ENCODE data around the gene SLC1A2. TPM values are rescaled to one million over a fixed set of nuclear protein-coding genes. Genes with fewer than 3 reads are reported as not detected.

SLC1A2 gene
- total RNA-seq, 1 experiment from 2014 or later = 0.25 TPM

- RAD21 ChIA-PET (ENCODE audit: low non-redundant PET in 1 of 2, low total read pairs in 2 of 2, uncharacterized antibody in 2 of 2, unreplicated experiment in 2 of 2) = no interaction called here
- intact Hi-C loops (cut with micrococcal nuclease) = no loop called here
- Histone ChIP-seq H3K27me3 (ENCODE audit: insufficient read depth, low read length) (no peaks in the 10 kb centered on the region), H2AFZ (ENCODE audit: low read depth, low read length, poor library complexity, severe bottlenecking) (no peak overlapping the region), H3K9ac (ENCODE audit: low read length) (no peak overlapping the region), H3K9me3 (ENCODE audit: control insufficient read depth in 1 of 2, insufficient read depth in 1 of 2, low read depth in 1 of 2, low read length in 2 of 2) (peaks cover 5 to 8% of the 10 kb centered on the region in 2 experiments; a peak in 2 of 4 replicates), H3K27ac (ENCODE audit: low read depth, low read length) (no peak overlapping the region), H3K4me2 (ENCODE audit: low read length) (no peak overlapping the region), H3K36me3 (ENCODE audit: control insufficient read depth in 1 of 2, insufficient read depth in 2 of 2, low read length in 2 of 2) (no peaks in the 10 kb centered on the region), H3K79me2 (ENCODE audit: insufficient read depth, low read length) (no peaks in the 10 kb centered on the region), H3K9me2 (ENCODE audit: insufficient read depth) (no peaks in the 10 kb centered on the region), H3K4me1 (ENCODE audit: control insufficient read depth in 1 of 2, insufficient read depth in 2 of 2, low read length in 2 of 2) (no peaks in the 10 kb centered on the region), H4K20me1 (ENCODE audit: insufficient read depth) (no peaks in the 10 kb centered on the region), H3K4me3 (replicated peaks in 1 of 2; ENCODE audit: low read depth in 1 of 2, low read length in 2 of 2) (no peak overlapping the region)
- CTCF ChIA-PET = no interaction called here
- POLR2A ChIA-PET = no interaction called here
- DNase-seq (ENCODE audit: low read depth, low spot score) (no peak), ATAC-seq (no peak)
- TF ChIP-seq POLR2AphosphoS5 (IDR thresholded peaks at IDR 0.05; ENCODE audit: low read depth, low read length) = no peak
- no peak for TF ChIP-seq YY1 (IDR thresholded peaks at IDR 0.05; ENCODE audit: extremely low read depth, insufficient replicate concordance, low read depth, low read length)
- no peak for TF ChIP-seq SIN3A (IDR thresholded peaks at IDR 0.05; ENCODE audit: low read depth)
- no peak for TF ChIP-seq CBX3 (IDR thresholded peaks at IDR 0.05; ENCODE audit: low read depth)
- TF ChIP-seq SP1 (IDR thresholded peaks at IDR 0.05; ENCODE audit: low read depth) = no peak
- no peak for TF ChIP-seq POLR2A (IDR thresholded peaks at IDR 0.05; ENCODE audit: borderline replicate concordance, extremely low read depth, insufficient read depth, insufficient read length)
- TF ChIP-seq MAX (IDR thresholded peaks at IDR 0.05) = no peak
- TF ChIP-seq ELF1 (IDR thresholded peaks at IDR 0.05; ENCODE audit: borderline replicate concordance, low read depth) = no peak
- no peak for TF ChIP-seq EZH2 (IDR thresholded peaks at IDR 0.05)
- TF ChIP-seq ATF3 (IDR thresholded peaks at IDR 0.05) = no peak
- TF ChIP-seq TCF7L2 (IDR thresholded peaks at IDR 0.05; ENCODE audit: borderline replicate concordance, extremely low read depth, insufficient read depth, insufficient read length) = no peak
- BruUV-seq (replicated peaks) = no TSS peak
Measured at GRCh38 chr11:35243774-35244173, 175.6 kb downstream of the SLC1A2 start.

Measured in HCT116 (cell line).